NCI-H2227 treated with DMSO at 0.1 percent for 48 hours (cell line): ENCODE data around the gene WASF2.
A peak's percentile ranks its signal among the peaks of the same experiment; 100 is the strongest.
"Not testable (repeated sequence)": the region's sequence is repeated elsewhere in the genome, so short reads cannot be mapped to it uniquely, and the experiment has no call there.

Experiments used
- DNase-seq: peaks from one replicate; lab custom pipeline; 2025; lab: John Stamatoyannopoulos, UW

Gene WASF2

GRCh38 chr1:27496604-27497155 lies 6.7 kb upstream of the WASF2 start:
- DNase-seq = no peak

GRCh38 chr1:27492796-27493195 lies 2.8 kb upstream of the WASF2 start:
- DNase-seq = no peak

- DNase-seq = no peak
Measured at GRCh38 chr1:27491748-27492700, 2.1 kb upstream of the WASF2 start.

GRCh38 chr1:27489501-27489972 lies 430 bp downstream of the WASF2 start:
- DNase-seq = peak; percentile 39

- DNase-seq = no peak
Measured at GRCh38 chr1:27487966-27488884, 1.7 kb downstream of the WASF2 start.

- no peak for DNase-seq
Measured at GRCh38 chr1:27485363-27485762, 4.6 kb downstream of the WASF2 start.

GRCh38 chr1:27483659-27484058 lies 6.3 kb downstream of the WASF2 start:
- no peak for DNase-seq

DNA sequence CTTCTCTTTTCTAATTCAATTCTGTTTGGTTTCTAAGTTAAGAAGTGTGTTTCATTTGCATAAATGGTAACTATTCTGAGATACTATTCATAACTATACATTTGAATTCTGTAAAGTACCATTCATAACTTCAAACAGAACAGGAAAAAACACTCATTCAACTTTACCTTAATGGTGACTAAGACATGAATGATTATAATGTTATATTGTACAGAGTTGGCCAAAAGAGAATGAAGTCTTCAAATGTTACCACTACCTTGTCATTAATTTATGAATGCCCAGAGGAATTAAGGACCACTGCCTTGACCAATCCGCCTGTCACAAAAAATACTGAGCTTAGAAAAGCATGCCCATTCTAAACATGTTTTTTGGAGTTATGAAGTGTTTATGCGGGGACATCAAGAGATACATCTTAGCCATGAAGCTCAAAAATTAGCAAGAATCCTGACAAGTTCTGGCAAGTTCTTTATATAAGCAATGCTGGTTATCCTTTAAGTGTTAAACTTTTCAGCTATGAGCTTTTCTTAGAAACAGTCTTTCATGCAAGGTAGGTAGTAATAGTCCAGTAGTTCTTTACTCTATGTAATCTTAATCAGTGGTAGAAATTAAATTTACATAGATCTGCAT lies 7.9 kb downstream of the WASF2 start:
- no peak for DNase-seq

GRCh38 chr1:27478098-27478497 lies 11.9 kb downstream of the WASF2 start:
- DNase-seq = no peak

- DNase-seq = no peak
Measured at GRCh38 chr1:27476237-27476636, 13.7 kb downstream of the WASF2 start.

GRCh38 chr1:27475720-27476119 lies 14.2 kb downstream of the WASF2 start:
- no peak for DNase-seq

GRCh38 chr1:27473755-27474154 lies 16.2 kb downstream of the WASF2 start:
- DNase-seq = no peak

DNA sequence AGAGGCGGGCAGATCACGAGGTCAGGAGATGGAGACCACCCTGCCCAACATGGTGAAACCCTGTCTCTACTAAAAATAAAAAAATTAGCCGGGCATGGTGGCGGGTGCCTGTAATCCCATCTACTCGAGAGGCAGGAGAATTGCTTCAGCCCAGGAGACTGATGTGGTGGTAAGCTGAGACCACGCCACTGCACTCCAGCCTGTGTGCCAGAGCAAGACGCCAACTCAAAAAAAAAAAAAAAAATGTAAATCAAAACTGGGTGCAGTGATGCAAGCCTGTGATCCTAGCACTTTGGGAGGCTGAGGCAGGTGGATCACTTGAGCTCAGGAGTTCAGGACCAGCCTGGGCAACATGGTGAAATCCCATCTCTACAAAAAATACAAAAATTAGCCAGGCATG lies 17.9 kb downstream of the WASF2 start:
- DNase-seq = not testable (repeated sequence)

DNA sequence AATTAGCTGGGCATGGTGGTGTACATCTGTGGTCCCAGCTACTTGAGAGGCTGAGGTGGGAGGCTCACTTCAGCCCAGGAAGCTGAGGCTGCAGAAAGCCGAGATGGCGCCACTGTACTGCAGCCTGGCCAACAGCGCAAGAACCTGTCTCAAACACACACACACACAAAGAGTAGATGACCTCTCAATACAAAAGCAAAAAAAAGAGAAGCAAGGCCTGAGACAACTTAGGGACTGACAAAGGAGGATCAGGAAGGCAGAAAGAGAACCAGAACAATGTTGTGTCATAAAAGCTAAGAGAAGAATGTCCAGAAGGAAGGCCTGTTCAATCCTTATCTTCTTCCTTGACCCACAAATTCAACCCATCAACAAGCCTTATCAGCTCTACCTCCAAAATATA lies 18.5 kb downstream of the WASF2 start:
- DNase-seq = no peak

DNA sequence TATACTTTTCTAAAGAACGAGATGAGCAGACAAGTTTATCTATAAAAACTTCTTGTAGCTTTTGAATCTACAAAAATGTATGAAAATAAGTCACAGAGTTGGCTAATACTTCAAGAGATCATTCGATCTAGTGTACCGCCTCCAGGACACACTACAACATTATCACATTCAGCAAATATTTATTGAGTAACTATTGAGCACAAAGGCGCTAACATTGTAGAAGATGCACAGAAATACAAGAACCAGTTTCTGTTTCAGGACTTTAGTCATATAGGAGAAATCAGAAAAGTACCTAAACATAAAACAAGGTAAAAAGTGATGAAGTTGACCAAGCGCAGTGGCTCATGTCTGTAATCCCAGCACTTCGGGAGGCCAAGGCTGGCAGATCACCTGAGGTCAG lies 20.6 kb downstream of the WASF2 start:
- no peak for DNase-seq

- DNase-seq = not testable (repeated sequence)
Measured at GRCh38 chr1:27468378-27468777, 21.6 kb downstream of the WASF2 start.

GRCh38 chr1:27464926-27465647 lies 24.9 kb downstream of the WASF2 start:
- DNase-seq = no peak

DNA sequence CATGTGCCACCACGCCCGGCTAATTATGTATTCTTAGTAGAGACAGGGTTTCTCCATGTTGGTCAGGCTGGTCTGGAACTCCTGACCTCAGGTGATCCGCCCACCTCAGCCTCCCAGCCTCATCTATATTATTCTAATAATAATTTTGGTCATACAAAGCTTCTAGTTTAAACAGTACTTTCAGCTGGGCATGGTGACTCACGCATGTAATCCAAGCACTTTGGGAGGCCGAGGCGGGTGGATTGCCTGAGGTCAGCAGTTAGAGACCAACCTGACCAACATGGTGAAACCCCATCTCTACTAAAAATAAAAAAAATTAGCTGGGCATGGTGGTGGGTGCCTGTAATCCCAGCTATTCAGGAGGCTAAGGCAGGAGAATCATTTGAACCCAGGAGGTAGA lies 26.1 kb downstream of the WASF2 start:
- DNase-seq = not testable (repeated sequence)

- not testable (repeated sequence) for DNase-seq
Measured at GRCh38 chr1:27458521-27458920, 31.4 kb downstream of the WASF2 start.

DNA sequence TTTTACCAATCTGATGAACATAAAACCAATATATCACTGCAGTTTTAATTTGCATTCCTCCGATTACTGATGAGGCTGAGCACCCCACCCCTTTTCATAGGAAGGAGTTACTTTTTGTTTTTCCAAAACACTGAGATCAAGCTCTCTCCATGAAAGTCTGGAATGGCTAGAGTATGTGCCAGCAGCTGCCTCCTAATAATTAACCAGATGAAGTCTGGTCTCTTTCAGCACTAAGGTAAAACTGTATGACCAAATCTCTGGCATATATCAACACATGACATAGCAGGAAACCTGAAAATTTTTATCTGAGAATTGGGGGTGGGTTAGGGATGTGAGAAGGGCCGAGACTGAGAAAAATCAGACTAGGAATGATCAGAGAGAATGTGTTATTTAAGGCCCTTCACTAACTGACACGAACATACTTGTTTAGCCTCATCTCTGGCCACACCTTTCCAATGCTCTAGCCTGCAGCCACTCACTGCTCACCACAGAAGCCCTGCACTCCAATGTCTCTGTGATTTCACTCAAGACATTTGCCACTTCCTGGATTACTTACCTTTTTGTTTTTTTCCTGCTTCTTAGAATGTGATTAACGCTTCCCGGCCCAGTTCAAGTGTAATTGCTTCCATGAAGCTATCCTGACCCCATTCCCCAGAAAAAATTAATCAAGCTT lies 34.7 kb downstream of the WASF2 start:
- no peak for DNase-seq

DNA sequence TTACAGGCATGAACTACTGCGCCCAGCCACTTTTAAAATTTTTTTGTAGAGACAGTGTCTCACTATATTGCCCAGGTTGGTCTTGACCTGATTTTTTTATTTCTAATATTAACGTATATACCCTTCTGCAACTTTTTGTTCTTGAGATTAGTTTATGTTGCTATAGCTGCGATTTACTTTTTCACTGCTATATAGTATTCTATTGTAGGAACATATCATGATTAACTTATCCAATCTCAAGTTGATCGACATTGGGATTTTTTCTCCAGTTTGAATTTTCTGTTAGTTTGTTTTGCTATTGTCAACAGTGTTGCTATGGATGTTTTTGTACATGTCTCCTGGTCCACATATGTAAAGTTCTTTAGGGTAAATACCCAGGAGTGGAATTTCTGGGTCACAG lies 35.4 kb downstream of the WASF2 start:
- no peak for DNase-seq
